HCT116 (cell line): ENCODE measurements around the gene GRIN2A. TPM values are rescaled to one million over a fixed set of nuclear protein-coding genes. Genes with fewer than 3 reads are reported as not detected.

Experiments used
- ATAC-seq: fragments of 200-7000 bp; cut with Tn5 transposase; 2 replicates; pipeline ENCODE4 v1.9.1; 2020; ENCODE audit warnings: mild to moderate bottlenecking, moderate library complexity
- BruUV-seq: library from RNA; stranded (reverse); fragments of 400-500 nt; replicated peaks from 2 replicates; lab custom pipeline; 2021; lab: Mats Ljungman, UMichigan
- CTCF ChIA-PET: fragments of 300-600 bp; sonication (Branson Sonifier 250); formaldehyde crosslinking; loops from one replicate; lab custom pipeline; 2021; ENCODE audit warnings: antibody characterized with exemption; lab: Charles Lee
- POLR2A ChIA-PET: fragments of 300-600, 350-600 bp; sonication (Branson Sonifier 250); formaldehyde crosslinking; loops from one replicate; lab custom pipeline; 2021; ENCODE audit warnings: antibody characterized with exemption; lab: Charles Lee
- RAD21 ChIA-PET, 2 experiments: fragments of 300-600 bp; sonication (Branson Sonifier 250); formaldehyde crosslinking; loops; one replicate each; lab custom pipeline; 2023; ENCODE audit warnings: low total read pairs in 2 of 2; ENCODE audit not compliant: uncharacterized antibody in 2 of 2, unreplicated experiment in 2 of 2, low non-redundant PET in 1 of 2; lab: Charles Lee
- DNase-seq: peaks from one replicate; pipeline ENCODE4 v3.0.0-alpha.2; 2010; ENCODE audit warnings: low read depth, low spot score
- H2AFZ ChIP-seq: fragments of 200-600 bp; shearing (Covaris generic), sonication (generic); 2 replicates; pipeline ENCODE4 v1.6.1; 2017; ENCODE audit warnings: low read depth, mixed run types, mixed read lengths, antibody characterized with exemption, low read length; ENCODE audit not compliant: poor library complexity, severe bottlenecking
- H3K27ac ChIP-seq: 2 replicates; pipeline ENCODE4 v1.5.1; 2012; ENCODE audit warnings: low read depth, low read length
- H3K27me3 ChIP-seq: fragments of 200-600 bp; sonication (generic); 2 replicates; pipeline ENCODE4 v1.6.1; 2016; ENCODE audit warnings: mixed run types, low read length, mixed read lengths; ENCODE audit not compliant: insufficient read depth
- H3K36me3 ChIP-seq, 2 experiments: fragments of 200-500 bp in 1 of 2; fragments of 200-600 bp in 1 of 2; sonication (Bioruptor generic) in 1 of 2; sonication (generic) in 1 of 2; 2 replicates each; pipeline versions ENCODE4 v1.5.1 to v1.6.1; 2014 to 2016; ENCODE audit warnings: low read length in 2 of 2, inconsistent platforms in 1 of 2, mixed read lengths in 1 of 2, mixed run types in 1 of 2; ENCODE audit not compliant: insufficient read depth in 2 of 2, control insufficient read depth in 1 of 2
- H3K4me1 ChIP-seq, 2 experiments: fragments of 200-600 bp in 1 of 2; sonication (generic) in 1 of 2; 2 replicates each; pipeline versions ENCODE4 v1.5.1 to v1.6.1; 2012 to 2017; ENCODE audit warnings: low read length in 2 of 2, inconsistent platforms in 1 of 2, mild to moderate bottlenecking in 1 of 2, mixed read lengths in 1 of 2, mixed run types in 1 of 2, moderate library complexity in 1 of 2; ENCODE audit not compliant: insufficient read depth in 2 of 2, control insufficient read depth in 1 of 2
- H3K4me2 ChIP-seq: fragments of 200-600 bp; sonication (generic); 2 replicates; pipeline ENCODE4 v1.6.1; 2017; ENCODE audit warnings: mixed run types, low read length, mixed read lengths
- H3K4me3 ChIP-seq, 2 experiments: fragments of 200-600 bp in 1 of 2; sonication (generic) in 1 of 2; replicated peaks in 1 of 2; 2 replicates each; pipeline ENCODE4 v1.5.1; 2011 to 2016; ENCODE audit warnings: low read length in 2 of 2, control low read depth in 1 of 2, low read depth in 1 of 2, mild to moderate bottlenecking in 1 of 2, mixed read lengths in 1 of 2, mixed run types in 1 of 2
- H3K79me2 ChIP-seq: fragments of 200-600 bp; sonication (generic); 2 replicates; pipeline ENCODE4 v1.6.1; 2017; ENCODE audit warnings: mild to moderate bottlenecking, mixed run types, low read length, moderate library complexity, mixed read lengths; ENCODE audit not compliant: insufficient read depth
- H3K9ac ChIP-seq: fragments of 200-600 bp; sonication (generic); 2 replicates; pipeline ENCODE4 v1.6.1; 2016; ENCODE audit warnings: low read length, mixed read lengths
- H3K9me2 ChIP-seq: fragments of 200-600 bp; sonication (generic), shearing (Covaris generic); 2 replicates; pipeline ENCODE4 v1.6.1; 2017; ENCODE audit warnings: mixed run types, mild to moderate bottlenecking, moderate library complexity; ENCODE audit not compliant: insufficient read depth
- H3K9me3 ChIP-seq, 2 experiments: fragments of 200-500 bp in 1 of 2; fragments of 200-600 bp in 1 of 2; sonication (Bioruptor generic) in 1 of 2; sonication (generic) in 1 of 2; 2 replicates each; pipeline ENCODE4 v1.6.1; 2014 to 2017; ENCODE audit warnings: low read length in 2 of 2, mixed read lengths in 2 of 2, inconsistent platforms in 1 of 2, low read depth in 1 of 2, mild to moderate bottlenecking in 1 of 2, mixed run types in 1 of 2, moderate library complexity in 1 of 2; ENCODE audit not compliant: control insufficient read depth in 1 of 2, insufficient read depth in 1 of 2
- H4K20me1 ChIP-seq: fragments of 200-600 bp; sonication (generic), shearing (Covaris generic); 2 replicates; pipeline ENCODE4 v1.6.1; 2017; ENCODE audit warnings: mixed run types, mild to moderate bottlenecking, moderate library complexity; ENCODE audit not compliant: insufficient read depth
- CTCF ChIP-seq, 3 experiments: fragments of 200-600 bp in 1 of 3; sonication (generic) in 1 of 3; IDR thresholded peaks in 2 of 3; conservative IDR thresholded peaks in 1 of 3; 2 replicates each; pipeline ENCODE4 v1.5.1; 2012 to 2017; ENCODE audit warnings: low read depth in 2 of 3, low read length in 2 of 3, antibody characterized with exemption in 1 of 3, borderline replicate concordance in 1 of 3, control low read depth in 1 of 3, mild to moderate bottlenecking in 1 of 3, mixed read lengths in 1 of 3, mixed run types in 1 of 3, moderate library complexity in 1 of 3; ENCODE audit not compliant: insufficient read depth in 1 of 3
- ELF1 ChIP-seq: IDR thresholded peaks from 2 replicates; pipeline ENCODE4 v1.6.1; 2012; ENCODE audit warnings: low read depth, borderline replicate concordance
- EZH2 ChIP-seq: fragments of 200-600 bp; sonication (generic); IDR thresholded peaks from 2 replicates; pipeline ENCODE4 v1.6.1; 2017; ENCODE audit warnings: antibody characterized with exemption, mixed run types
- FOSL1 ChIP-seq: IDR thresholded peaks from 2 replicates; pipeline ENCODE4 v1.6.1; 2012; ENCODE audit warnings: low read depth
- POLR2A ChIP-seq: IDR thresholded peaks from 2 replicates; pipeline ENCODE4 v1.7.0; 2011; ENCODE audit warnings: borderline replicate concordance; ENCODE audit not compliant: insufficient read depth, insufficient read length; ENCODE audit errors: extremely low read depth
- RAD21 ChIP-seq: IDR thresholded peaks from 2 replicates; pipeline ENCODE4 v1.6.1; 2012; ENCODE audit warnings: low read depth, mild to moderate bottlenecking
- SRF ChIP-seq: IDR thresholded peaks from 2 replicates; pipeline ENCODE4 v1.6.1; 2012; ENCODE audit warnings: low read depth
- YY1 ChIP-seq: IDR thresholded peaks from 2 replicates; pipeline ENCODE4 v1.6.1; 2011; ENCODE audit warnings: low read length, low read depth, moderate library complexity, mild to moderate bottlenecking; ENCODE audit not compliant: insufficient replicate concordance; ENCODE audit errors: extremely low read depth
- ZBTB33 ChIP-seq: IDR thresholded peaks from 2 replicates; pipeline ENCODE4 v1.6.1; 2011; ENCODE audit warnings: mild to moderate bottlenecking, low read length, moderate library complexity; ENCODE audit not compliant: insufficient replicate concordance; ENCODE audit errors: extremely low read depth
- intact Hi-C: fragments of 100-400 bp; cut with micrococcal nuclease; formaldehyde crosslinking; loops from 2 replicates; pipeline ENCODE4 v1.10.0; 2022
- total RNA-seq: library from RNA; stranded (reverse); gene quantifications from one replicate; pipeline ENCODE4 v1.2.1, GENCODE V29; 2021; ENCODE audit not compliant: unreplicated experiment
- TF ChIP-seq, protein P1 (sequence below): IDR thresholded peaks from 2 replicates; pipeline ENCODE4 v1.6.1; 2012; ENCODE audit warnings: low read depth

Gene GRIN2A
- total RNA-seq, 1 experiment from 2014 or later = 0.02 TPM

GRCh38 chr16:9996221-9996620, 186.0 kb downstream of the GRIN2A start:
- Histone ChIP-seq H3K36me3 (no peaks in the 10 kb centered on the region), H3K9me3 (no peaks in the 10 kb centered on the region), H3K4me1 (no peaks in the 10 kb centered on the region), H3K27ac (no peak overlapping the region), H3K9ac (no peak overlapping the region), H4K20me1 (no peaks in the 10 kb centered on the region), H3K4me3 (no peak overlapping the region), H3K4me2 (no peak overlapping the region), H3K79me2 (no peaks in the 10 kb centered on the region), H3K27me3 (peaks cover 3% of the 10 kb centered on the region; the same call in 1 of the 2 replicates), H2AFZ (no peak overlapping the region), H3K9me2 (no peaks in the 10 kb centered on the region)
- intact Hi-C loops = no loop called here
- BruUV-seq = no TSS peak
- ChIA-PET CTCF (no interaction called here), RAD21 (no interaction called here), POLR2A (no interaction called here)
- DNase-seq (no peak), ATAC-seq (no peak)
- TF ChIP-seq ZBTB33 (no peak), YY1 (no peak), FOSL1 (no peak), SRF (no peak), POLR2A (no peak), EZH2 (no peak), RAD21 (no peak)

GRCh38 chr16:9992441-9992840, 189.8 kb downstream of the GRIN2A start:
- DNase-seq (no peak), ATAC-seq (no peak)
- ChIA-PET POLR2A (no interaction called here), RAD21 (no interaction called here), CTCF (no interaction called here)
- H3K27ac ChIP-seq = no peak overlapping the region
- no peak overlapping the region for H3K4me2 ChIP-seq
- H3K9ac ChIP-seq = no peak overlapping the region
- intact Hi-C loops = no loop called here
- BruUV-seq = no TSS peak
- peaks cover 3% of the 10 kb centered on the region; the same call in 1 of the 2 replicates for H3K27me3 ChIP-seq
- no peaks in the 10 kb centered on the region for H3K9me3 ChIP-seq
- H4K20me1 ChIP-seq = no peaks in the 10 kb centered on the region
- no peaks in the 10 kb centered on the region for H3K79me2 ChIP-seq
- no peaks in the 10 kb centered on the region for H3K36me3 ChIP-seq
- H3K4me3 ChIP-seq = no peak overlapping the region
- H3K4me1 ChIP-seq = no peaks in the 10 kb centered on the region
- H3K9me2 ChIP-seq = no peaks in the 10 kb centered on the region
- no peak overlapping the region for H2AFZ ChIP-seq
- no peak for TF ChIP-seq POLR2A
- TF ChIP-seq, protein P1, sequence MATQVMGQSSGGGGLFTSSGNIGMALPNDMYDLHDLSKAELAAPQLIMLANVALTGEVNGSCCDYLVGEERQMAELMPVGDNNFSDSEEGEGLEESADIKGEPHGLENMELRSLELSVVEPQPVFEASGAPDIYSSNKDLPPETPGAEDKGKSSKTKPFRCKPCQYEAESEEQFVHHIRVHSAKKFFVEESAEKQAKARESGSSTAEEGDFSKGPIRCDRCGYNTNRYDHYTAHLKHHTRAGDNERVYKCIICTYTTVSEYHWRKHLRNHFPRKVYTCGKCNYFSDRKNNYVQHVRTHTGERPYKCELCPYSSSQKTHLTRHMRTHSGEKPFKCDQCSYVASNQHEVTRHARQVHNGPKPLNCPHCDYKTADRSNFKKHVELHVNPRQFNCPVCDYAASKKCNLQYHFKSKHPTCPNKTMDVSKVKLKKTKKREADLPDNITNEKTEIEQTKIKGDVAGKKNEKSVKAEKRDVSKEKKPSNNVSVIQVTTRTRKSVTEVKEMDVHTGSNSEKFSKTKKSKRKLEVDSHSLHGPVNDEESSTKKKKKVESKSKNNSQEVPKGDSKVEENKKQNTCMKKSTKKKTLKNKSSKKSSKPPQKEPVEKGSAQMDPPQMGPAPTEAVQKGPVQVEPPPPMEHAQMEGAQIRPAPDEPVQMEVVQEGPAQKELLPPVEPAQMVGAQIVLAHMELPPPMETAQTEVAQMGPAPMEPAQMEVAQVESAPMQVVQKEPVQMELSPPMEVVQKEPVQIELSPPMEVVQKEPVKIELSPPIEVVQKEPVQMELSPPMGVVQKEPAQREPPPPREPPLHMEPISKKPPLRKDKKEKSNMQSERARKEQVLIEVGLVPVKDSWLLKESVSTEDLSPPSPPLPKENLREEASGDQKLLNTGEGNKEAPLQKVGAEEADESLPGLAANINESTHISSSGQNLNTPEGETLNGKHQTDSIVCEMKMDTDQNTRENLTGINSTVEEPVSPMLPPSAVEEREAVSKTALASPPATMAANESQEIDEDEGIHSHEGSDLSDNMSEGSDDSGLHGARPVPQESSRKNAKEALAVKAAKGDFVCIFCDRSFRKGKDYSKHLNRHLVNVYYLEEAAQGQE = no peak
- TF ChIP-seq RAD21 = no peak
- TF ChIP-seq ELF1 = no peak
- no peak for TF ChIP-seq CTCF (IDR thresholded peaks at IDR 0.05 in 2 of 3, conservative IDR thresholded peaks at IDR 0.05 in 1 of 3; ENCODE audit: borderline replicate concordance in 1 of 3, insufficient read depth in 1 of 3, low read depth in 2 of 3, low read length in 2 of 3)
